ENCODE data around the gene TGOLN2.
"Not testable (repeated sequence)": the region's sequence is repeated elsewhere in the genome, so short reads cannot be mapped to it uniquely, and the experiment has no call there.

The TGOLN2 gene

DNA sequence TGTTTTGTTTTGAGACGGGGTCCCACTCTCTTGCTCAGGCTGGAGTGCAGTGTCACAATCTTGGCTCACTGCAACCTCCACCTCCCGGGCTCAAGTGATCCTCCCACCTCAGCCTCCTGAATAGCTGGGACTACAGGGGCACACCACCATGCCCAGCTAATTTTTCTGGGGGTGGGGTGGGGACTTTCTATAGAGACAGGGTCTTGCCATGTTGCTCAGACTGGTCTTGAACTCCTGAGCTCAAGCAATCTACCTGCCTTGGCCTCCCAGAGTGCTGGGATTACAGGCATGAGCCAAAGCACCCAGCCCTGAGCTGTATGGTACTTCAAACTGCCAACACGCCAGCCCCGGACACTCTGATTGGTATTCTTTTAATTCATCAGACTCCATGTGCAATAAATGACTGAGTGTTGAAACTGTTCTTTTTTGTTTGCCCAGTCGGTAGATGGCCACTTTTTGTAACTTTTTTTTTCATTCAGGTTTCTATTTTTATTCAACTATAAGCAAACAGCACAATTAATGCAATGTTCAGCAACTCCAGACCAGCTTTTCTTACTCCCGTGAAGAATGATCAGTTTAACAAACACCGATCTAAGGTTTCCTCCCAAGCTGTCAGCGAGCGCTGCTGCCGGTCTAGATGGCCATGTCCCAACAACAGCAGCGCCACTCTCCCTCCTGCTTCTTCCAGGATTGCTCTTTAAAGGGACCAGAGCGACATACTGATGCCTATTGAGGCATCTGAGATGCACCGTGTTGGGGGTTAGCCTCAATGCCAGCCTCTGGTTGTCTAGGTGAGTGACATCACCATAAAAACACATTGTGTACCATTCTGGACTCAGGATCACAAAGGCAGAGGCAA, 12.5 kb upstream of the TGOLN2 start:
- in situ Hi-C loops (cut with MboI; ENCODE audit: low sequenced_read_pairs) = no loop called here

DNA sequence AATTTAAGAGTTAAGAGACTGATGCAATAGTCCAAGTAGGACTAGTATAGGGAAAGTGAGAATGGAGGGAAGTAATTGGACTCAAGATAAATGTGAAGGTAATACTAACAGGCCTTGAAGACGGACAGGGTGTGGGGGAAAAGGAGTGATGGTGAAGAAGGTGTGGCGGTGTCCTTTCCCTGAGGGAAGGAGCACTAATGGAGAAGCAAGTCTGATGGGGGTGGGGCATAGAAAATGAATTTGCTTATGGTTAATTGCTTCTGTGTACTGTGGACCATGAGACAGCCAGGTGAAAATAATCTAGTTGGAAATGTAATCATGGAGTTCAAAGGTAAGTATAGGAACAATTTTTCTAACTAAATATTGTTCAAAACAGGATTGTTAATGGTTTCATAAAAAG, 7.1 kb upstream of the TGOLN2 start:
- in situ Hi-C loops (cut with MboI; ENCODE audit: low sequenced_read_pairs) = no loop called here

DNA sequence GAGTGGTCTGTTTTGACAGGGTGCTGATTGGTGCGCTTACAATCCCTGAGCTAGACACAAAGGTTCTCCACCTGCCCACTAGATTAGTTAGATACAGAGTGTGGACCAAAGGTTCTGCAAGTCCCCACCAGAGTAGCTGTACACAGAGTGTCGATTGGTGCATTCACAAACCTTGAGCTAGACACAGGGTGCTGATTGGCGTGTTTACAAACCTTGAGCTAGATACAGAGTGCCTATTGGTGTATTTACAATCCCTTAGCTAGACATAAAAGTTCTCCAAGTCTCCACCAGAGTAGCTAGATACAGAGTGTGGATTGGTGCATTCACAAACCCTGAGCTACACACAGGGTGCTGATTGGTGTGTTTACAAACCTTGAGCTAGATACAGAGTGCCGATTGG, 6.1 kb upstream of the TGOLN2 start:
- in situ Hi-C loops (cut with MboI; ENCODE audit: low sequenced_read_pairs) = not testable (repeated sequence)

DNA sequence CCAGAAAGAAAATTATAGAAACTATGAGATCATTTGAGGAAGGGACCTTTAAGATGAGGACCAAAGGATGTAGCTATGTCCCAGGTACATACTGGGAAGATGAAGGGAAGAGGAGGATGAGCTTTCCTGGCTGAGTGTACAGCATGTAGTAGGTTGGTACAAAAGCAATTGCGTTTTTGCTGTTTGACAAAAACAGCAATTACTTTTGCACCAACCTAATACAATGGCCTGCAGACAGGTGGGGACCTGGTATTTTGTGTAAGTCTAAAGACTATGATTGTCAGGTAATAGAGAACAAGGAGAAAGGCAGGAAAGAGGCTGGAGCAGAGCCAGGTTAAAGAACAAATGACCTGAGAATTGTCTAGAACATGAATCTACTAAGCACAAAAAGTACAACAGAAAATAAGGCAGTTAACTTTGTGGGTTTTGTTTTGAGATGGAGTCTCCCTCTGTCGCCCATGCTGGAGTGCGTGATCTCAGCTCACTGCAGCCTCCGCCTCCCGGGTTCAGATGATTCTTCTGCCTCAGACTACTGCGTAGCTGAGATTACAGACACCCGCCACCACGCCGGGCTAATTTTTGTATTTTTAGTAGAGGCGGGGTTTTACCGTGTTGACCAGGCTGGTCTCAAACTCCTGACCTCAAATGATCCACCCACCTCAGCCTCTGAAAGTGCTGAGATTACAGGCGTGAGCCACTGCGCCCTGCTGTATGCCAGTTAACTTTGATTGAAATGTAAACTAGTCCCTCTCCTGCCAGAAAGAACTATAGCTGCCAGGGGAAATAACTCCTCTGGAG, 3.2 kb upstream of the TGOLN2 start:
- in situ Hi-C loops (cut with MboI; ENCODE audit: low sequenced_read_pairs) = no loop called here

DNA sequence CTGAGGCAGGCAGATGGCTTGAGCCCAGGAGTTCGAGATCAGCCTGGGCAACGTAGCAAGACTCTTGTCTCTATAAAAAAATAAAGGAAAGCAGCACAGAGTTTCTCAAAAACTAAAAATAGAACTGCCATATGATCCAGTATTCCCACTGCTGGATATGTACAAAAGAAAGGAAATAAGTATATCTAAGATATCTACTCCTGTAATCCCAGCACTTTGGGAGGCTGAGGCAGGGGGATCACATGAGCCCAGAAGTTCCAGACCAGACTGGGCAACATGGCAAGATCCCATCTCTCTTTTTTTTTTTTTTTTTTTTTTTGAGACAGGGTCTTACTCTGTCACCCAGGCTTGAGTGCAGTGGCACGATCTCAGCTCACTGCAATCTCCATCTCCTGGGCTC, 1.9 kb upstream of the TGOLN2 start:
- in situ Hi-C loops (cut with MboI; ENCODE audit: low sequenced_read_pairs) = not testable (repeated sequence)

DNA sequence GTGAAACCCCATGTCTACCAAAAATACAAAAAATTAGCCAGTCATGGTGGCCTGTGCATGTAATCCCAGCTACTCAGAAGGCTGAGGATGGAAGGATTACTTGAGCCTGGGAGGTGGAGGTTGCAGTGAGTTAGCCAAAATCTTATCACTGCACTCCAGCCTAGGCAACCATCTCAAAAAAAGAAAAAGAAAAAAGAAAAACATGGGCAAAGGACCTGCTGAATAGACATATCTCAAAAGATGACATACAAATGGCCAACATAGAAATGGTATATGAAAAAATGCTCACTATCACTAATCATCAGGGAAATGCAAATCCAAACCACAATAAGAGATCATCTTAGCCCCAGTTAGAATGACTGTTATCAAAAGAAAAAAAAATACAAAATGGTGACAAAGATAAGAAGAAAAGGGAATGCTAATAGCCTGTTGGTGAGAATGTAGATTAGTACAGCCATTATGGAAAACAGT, 1.4 kb upstream of the TGOLN2 start:
- in situ Hi-C loops (cut with MboI; ENCODE audit: low sequenced_read_pairs) = no loop called here

DNA sequence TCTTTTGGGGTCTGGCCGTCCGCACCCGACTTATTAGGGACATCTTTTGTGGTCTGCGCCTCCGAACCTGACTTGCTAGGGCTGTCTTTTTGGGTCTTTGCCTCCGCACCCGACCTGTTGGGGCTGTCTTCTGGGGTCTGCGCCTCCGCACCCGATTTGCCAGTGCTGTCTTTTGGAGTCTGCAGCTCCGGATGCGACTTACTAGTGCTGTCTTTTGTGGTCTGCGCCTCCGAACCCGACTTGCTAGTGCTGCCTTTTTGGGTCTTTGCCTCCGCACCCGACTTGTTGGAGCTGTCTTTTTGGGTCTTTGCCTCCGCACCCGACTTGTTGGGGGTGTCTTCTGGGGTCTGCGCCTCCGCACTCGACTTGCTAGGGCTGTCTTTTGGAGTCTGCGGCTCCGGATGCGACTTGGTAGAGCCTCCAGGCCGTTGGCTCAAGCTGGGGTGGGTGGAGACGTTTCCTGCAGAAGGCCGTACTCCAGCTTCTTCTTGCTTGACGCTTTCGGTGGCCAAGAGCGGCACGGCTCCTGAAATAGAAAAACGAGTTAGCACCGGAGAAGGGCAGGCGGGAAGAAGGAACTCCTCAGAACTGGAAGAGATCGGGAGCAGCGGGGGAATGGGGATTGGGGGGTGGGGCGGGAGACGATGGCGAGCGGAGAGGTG, 498 bp downstream of the TGOLN2 start:
- in situ Hi-C loops (cut with MboI; ENCODE audit: low sequenced_read_pairs) = no loop called here

DNA sequence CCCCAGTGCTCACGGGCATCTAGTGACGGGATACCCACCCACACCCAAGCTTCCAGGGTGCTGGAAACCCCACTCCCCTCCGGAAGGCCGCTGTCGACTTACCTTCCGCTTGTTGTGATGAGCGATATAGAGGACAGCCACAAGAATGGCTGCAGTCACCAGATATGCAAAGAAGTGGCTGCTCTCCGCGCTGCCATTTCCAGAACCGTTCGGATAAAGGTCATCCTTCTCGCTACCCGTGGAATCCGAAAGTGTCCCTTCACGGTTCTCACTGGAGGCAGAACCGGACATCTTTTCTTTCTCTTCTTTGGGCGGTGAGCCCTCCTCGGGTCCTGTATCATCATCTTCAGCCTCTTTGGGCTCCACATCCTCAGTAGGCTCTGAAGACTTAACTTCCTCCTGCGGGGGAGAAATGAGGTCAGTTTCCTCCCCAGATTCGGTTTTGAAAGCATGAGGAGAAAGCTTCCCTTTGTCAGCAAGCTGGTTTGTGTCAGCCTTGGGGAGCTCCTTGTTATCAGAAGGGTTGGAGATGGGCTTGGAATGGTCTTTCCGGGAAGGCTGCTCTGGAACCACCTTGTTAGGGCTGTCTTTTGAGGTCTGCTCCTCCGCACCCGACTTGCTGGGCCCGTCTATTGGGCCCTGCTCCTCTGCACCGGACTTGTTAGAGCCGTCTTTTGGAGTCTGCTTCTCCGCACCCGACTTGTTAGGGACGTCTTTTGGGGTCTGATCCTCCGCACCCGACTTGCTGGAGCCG, 1.2 kb downstream of the TGOLN2 start:
- in situ Hi-C loops (cut with MboI; ENCODE audit: low sequenced_read_pairs) = no loop called here

DNA sequence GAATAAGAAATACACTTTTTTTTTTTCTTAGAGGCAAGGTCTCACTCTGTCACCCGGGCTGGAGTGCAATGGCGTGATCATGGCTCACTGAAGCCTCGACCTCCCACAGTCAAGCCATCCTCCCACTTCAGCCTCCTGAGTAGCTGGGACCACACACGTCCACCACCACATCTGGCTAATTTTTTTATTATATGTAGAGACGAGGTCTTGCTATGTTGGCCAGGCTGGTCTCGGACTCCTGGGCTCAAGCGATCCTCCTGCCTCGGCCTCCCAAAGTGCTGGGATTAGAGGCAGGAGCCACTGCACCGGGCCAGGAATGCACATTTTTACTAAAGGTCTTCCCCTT, 2.4 kb downstream of the TGOLN2 start:
- in situ Hi-C loops (cut with MboI; ENCODE audit: low sequenced_read_pairs) = no loop called here

DNA sequence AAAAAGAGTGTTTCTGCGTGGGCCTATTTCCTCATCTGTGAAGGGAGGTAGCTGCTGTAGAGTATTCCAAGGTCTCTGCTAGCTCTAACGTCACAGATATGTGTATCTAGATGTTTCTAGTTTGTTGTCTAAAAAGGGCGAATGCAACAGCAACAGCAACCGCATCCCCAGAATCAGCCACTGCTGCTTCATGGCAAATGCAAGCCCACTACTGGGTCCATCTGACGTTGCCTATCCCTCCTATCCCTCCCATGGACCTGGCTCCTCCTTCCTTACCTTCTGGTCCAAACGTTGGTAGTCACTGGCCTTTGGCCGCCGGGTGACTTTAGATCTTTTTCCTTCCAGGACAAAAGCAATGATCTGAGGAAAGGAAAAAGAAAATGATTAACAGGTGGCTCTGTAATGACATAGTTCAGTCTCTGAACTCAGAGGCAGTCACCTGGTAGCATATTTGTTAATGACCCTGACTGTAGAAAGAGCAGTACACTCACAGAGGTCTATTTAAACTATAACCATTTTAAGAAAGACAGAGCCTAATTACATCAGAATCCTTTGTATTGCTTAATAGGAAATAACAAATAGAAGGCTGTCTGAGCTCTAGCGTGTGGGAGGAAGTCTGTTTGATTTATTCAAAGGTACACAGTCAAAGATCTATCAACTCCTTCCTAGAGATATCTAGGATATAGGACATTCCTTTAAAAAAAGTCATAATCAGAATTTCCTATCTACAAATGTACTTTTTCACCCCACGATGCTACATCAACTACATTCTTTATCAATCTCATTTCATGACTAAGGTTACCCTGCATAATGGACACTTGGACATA, 2.9 kb downstream of the TGOLN2 start:
- in situ Hi-C loops (cut with MboI; ENCODE audit: low sequenced_read_pairs) = loop anchor here (25.0 kb wide), 1 partner anchor 388 kb away; no protein-coding TSS in a partner anchor

DNA sequence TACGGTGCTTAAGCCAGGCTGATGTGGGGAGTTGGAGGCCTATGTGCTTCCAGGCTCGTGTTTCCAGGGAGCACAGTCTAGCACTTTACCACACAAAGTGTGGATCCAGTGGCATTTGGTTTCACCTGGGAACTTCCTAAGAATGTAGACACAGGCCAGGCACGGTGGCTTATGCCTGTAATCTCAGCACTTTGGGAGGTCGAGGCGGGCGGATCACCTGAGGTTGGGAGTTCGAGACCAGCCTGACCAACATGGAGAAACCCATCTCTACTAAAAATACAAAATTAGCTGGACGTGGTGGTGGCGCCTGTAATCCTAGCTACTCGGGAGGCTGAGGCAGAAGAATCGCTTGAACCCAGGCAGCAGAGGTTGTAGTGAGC, 3.8 kb downstream of the TGOLN2 start:
- in situ Hi-C loops (cut with MboI; ENCODE audit: low sequenced_read_pairs) = loop anchor here (25.0 kb wide), 1 partner anchor 387 kb away; no protein-coding TSS in a partner anchor

DNA sequence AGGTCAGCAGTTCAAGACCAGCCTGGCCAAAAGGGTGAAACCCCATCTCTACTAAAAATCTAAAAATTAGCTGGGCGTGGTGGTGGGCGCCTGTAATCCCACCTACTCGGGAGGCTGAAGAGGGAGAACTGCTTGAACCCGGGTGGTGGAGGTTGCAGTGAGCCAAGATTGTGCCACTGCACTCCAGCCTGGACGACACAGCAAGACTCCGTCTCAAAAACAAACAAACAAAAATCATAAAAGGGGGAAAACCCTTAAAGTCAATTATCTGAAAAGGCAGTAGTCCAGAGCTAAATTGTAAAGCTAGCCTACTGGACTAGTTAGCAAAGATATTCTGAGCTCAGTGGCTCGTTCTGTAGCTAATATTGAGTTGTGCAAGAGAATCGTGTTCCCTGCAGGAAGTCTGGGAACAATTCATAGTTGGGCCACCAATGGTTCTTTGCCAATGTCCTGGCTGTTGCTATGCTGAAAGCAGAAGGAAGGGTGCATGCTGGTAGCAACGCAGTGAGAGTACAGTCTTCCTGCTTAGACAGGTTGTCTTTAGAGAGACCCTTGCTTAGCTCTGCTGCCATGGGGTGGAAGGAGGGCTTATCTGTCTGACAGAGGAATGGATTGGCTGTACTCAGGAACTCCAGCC, 4.3 kb downstream of the TGOLN2 start:
- in situ Hi-C loops (cut with MboI; ENCODE audit: low sequenced_read_pairs) = loop anchor here (25.0 kb wide), 1 partner anchor 386 kb away; no protein-coding TSS in a partner anchor

DNA sequence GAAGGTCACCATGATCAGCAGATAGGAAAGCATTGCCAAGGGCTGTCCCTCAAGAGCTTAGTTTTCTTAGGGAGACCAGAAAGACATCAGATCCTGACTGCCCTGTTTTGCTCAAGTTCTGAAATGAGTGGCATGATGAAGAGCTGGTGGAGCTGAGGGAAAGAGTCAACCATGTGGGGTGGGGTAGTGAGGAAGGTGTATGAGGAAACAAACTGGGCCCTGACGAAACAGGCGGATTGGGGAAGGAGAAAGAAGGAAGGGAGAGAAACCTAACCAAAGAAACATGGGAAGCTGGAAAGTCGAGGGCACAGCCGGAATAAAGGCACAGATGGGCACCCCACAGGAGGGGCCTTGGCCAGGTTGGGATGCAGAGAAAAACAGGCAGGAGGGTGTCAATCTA, 8.0 kb downstream of the TGOLN2 start:
- in situ Hi-C loops (cut with MboI; ENCODE audit: low sequenced_read_pairs) = loop anchor here (25.0 kb wide), 1 partner anchor 382 kb away; no protein-coding TSS in a partner anchor

DNA sequence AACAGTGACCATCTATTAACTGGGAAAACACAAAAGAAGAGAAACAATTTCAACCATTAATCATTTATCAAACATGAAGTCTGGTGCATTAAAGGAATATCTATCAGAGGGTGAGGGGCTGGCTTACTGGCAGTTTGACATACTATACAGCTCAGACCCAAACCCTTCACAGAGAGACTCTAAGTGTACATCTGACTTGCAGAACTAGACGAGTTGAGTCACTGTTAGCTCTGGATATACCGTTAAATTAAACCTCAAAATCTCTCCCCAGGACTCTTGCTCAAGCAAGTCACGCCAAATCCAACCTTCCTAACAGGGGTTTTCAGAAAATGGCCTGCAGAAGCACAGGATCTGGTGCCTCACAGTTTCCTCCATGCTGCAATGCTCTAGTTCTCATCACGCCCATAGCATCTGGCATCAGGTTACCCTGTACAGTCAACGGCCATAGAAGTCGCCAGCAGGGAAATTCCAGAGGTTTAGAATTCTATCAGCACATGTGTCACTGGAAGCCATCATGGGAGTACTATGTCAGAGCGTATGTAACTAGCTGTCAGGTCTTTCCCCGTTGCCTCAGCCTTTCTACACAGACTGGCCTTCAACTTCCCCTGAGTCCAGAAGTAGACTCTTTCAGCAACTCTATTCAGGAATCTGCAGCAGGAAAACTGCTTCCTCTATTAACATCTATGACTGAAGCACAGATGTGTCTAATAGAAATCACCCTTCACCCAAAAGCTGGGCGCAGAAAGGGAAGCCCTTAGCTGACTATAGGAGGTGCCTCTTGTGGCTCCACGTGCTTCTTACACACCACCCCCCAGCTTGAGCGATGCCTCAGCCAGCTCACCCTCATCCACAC, 9.3 kb downstream of the TGOLN2 start:
- in situ Hi-C loops (cut with MboI; ENCODE audit: low sequenced_read_pairs) = loop anchor here (25.0 kb wide), 1 partner anchor 381 kb away; no protein-coding TSS in a partner anchor

DNA sequence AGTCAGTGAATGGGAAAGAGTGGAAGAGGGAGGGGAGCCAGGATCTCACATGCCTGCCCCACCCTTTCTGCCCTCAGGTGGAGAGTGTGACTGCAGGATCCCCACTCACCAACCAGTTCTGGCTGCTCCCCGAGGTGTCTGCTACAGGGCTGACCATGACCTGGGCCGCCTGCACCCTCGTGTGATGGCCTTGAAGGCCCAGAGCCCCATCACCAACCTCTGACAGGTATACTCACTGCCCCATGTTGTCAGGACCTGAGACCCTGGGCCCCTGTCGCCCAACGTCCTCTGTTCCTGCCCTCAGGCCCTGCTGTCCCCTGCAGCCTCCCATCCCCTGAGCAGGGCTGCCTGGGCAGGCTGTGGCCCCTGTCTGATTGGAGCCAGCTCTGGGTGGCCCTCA, 11.9 kb downstream of the TGOLN2 start:
- in situ Hi-C loops (cut with MboI; ENCODE audit: low sequenced_read_pairs) = loop anchor here (25.0 kb wide), 1 partner anchor 379 kb away; no protein-coding TSS in a partner anchor

DNA sequence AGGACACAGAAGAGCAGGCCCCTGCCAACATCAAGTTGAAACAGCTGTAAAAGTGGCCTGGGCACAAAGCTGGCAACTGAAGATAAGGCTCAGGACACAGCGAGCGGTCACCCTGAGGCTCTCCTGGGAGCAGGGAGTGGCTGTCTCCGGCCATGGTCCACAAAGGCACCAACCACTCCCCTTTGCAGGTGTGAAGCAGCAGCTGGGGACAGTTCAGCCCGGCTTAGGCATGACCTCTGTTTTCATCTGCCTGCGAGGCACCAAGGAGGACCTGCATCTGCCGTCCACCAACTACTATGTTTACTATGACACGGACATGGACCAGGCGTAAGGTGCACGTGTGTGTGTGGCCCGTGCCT, 12.9 kb downstream of the TGOLN2 start:
- in situ Hi-C loops (cut with MboI; ENCODE audit: low sequenced_read_pairs) = loop anchor here (25.0 kb wide), 1 partner anchor 378 kb away; no protein-coding TSS in a partner anchor

DNA sequence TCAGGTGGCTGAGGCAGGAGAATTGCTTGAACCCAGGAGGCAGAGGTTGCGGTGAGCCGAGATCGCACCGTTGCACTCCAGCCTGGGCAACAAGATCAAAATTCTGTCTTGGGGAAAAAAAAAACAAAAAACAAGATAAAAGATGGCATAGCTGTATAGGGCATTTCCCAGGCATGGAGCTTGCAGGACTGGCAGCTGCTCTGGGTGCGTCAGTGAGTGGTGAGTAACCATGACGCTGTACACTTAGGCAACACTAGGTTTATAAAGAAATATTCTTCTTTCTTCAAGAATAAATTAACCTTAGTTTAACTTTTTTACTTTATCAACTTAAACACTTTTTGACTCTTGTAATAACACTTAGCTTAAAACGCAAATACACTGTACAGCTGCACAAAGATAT, 15.4 kb downstream of the TGOLN2 start:
- in situ Hi-C loops (cut with MboI; ENCODE audit: low sequenced_read_pairs) = loop anchor here (25.0 kb wide), 1 partner anchor 375 kb away; no protein-coding TSS in a partner anchor

DNA sequence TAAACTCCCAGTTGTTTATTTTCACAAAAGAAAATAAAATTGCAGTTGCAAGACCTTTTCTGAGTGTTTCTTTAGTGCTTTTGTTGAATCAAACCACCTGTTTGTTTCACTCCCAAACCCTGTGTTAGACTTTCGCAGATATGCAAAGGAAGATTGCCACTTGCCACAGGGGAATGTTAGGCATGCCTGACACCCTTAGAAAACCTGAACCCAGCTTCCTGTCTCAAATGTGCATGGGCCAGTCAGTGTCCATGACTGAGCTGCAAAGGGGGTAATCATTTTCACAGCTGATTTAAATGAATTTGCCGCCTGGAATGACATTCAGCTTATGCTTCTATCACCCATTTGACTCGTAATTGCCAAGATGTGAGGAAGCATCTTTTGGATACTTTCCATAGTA, 17.5 kb downstream of the TGOLN2 start:
- in situ Hi-C loops (cut with MboI; ENCODE audit: low sequenced_read_pairs) = loop anchor here (25.0 kb wide), 1 partner anchor 373 kb away; no protein-coding TSS in a partner anchor

All from HL-60/S4 treated with phorbol 12-myristate 13-acetate at 8.2 ng/mL for 4 days and 3 days (cell line).